Measurements from ENCODE around the gene ZNF804A. TPM values are rescaled to one million over a fixed set of nuclear protein-coding genes. Genes with fewer than 3 reads are reported as not detected.

Gene ZNF804A
- total RNA-seq, 2 experiments from 2014 or later = not detected

DNA sequence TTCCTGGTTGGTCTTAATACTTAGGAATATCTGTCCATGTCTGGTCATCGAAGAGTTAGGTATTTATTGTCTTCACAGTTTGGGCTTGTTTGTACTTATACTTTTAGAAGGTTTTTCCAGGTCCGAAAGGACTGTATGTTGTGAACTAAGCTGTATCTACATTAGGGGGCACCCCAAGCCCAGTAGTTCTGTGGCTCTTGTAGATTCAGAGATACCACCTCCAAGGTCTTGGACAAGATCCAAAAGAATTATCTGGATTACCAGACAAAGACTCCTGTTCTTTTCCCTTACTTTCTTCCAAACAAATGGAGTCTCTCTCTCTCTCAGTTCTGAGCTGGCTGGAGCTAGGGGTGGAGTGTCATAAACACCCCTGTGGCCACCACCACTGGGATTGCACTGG, 328.7 kb downstream of the ZNF804A start:
- DNase-seq (no peak), ATAC-seq (no peak)
- H3K4me3 Mint-ChIP-seq = no peak overlapping the region
- H3K4me1 Mint-ChIP-seq (ENCODE audit: low read depth) = no peaks in the 10 kb centered on the region
- CTCF ChIA-PET = no interaction called here
- no peaks in the 10 kb centered on the region for H3K27me3 Mint-ChIP-seq (ENCODE audit: low read depth)
- H3K27ac Mint-ChIP-seq = no peak overlapping the region
- POLR2A ChIA-PET = no interaction called here
- no peaks in the 10 kb centered on the region for H3K36me3 Mint-ChIP-seq (ENCODE audit: low read depth)
- peaks cover 24% of the 10 kb centered on the region for H3K9me3 Mint-ChIP-seq (ENCODE audit: insufficient read depth)

DNA sequence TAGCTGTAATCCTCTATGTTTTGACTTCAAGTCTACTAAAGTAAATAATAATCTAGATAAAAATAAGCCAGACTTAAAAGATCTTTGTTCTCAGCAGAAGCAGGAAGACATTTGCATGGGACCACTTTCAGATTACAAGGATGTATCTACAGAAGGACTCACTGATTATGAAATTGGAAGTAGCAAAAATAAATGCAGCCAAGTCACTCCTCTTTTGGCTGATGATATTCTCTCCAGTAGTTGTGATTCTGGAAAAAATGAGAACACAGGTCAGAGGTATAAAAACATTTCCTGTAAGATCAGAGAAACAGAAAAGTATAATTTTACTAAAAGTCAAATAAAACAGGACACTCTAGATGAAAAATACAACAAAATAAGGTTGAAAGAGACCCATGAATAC, 338.4 kb downstream of the ZNF804A start:
- peaks cover 11% of the 10 kb centered on the region for H3K9me3 Mint-ChIP-seq (ENCODE audit: insufficient read depth)
- H3K4me3 Mint-ChIP-seq = no peak overlapping the region
- ChIA-PET POLR2A (no interaction called here), CTCF (no interaction called here)
- no peaks in the 10 kb centered on the region for H3K4me1 Mint-ChIP-seq (ENCODE audit: low read depth)
- H3K27me3 Mint-ChIP-seq (ENCODE audit: low read depth) = no peaks in the 10 kb centered on the region
- H3K36me3 Mint-ChIP-seq (ENCODE audit: low read depth) = no peaks in the 10 kb centered on the region
- no peak for ATAC-seq
- no peak for DNase-seq
- H3K27ac Mint-ChIP-seq = no peak overlapping the region

DNA sequence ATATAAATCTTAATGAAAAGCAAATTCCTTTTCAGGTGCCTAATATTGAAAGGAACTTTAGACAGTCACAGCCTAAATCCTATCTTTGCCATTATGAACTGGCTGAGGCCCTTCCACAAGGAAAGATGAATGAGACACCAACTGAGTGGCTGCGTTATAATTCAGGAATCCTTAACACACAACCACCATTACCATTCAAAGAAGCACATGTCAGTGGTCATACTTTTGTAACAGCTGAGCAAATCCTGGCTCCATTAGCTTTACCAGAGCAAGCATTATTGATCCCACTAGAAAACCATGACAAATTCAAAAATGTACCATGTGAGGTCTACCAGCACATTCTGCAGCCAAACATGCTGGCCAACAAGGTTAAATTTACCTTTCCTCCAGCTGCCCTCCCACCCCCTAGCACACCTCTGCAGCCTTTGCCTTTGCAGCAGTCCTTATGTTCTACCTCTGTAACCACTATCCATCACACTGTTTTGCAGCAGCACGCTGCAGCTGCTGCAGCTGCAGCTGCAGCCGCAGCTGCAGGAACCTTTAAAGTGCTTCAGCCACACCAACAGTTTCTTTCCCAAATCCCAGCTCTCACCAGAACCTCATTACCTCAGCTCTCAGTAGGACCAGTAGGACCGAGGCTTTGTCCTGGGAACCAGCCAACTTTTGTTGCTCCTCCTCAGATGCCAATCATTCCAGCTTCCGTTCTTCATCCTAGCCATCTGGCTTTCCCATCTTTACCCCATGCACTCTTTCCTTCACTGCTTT, 340.1 kb downstream of the ZNF804A start:
- Mint-ChIP-seq H3K27me3 (ENCODE audit: low read depth) (no peaks in the 10 kb centered on the region), H3K4me3 (no peak overlapping the region), H3K27ac (no peak overlapping the region), H3K36me3 (ENCODE audit: low read depth) (no peaks in the 10 kb centered on the region), H3K4me1 (ENCODE audit: low read depth) (no peaks in the 10 kb centered on the region), H3K9me3 (ENCODE audit: insufficient read depth) (peaks cover 13% of the 10 kb centered on the region)
- CTCF ChIA-PET = no interaction called here
- DNase-seq (no peak), ATAC-seq (no peak)
- POLR2A ChIA-PET = no interaction called here

DNA sequence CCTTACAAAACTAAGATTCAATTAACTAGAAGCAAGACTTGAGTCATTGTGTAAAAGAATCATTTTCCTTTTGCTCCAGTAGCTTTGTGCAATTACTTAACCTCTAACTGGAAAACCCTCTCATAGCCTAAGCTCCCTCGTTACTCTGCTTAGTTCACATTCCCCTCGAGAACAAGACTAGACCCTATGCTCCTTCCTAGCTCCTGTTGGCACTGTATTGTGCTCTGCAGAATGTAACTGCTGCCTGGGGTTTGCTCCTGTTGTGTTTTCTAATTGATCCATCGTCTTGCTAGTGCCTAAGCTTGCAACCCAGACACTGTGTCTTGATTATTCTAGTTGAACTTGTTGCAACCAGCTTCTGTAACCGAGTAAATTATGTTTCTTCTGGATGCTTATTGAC, 347.0 kb downstream of the ZNF804A start:
- Mint-ChIP-seq H3K4me1 (ENCODE audit: low read depth) (no peaks in the 10 kb centered on the region), H3K36me3 (ENCODE audit: low read depth) (no peaks in the 10 kb centered on the region), H3K27ac (no peak overlapping the region), H3K4me3 (no peak overlapping the region), H3K9me3 (ENCODE audit: insufficient read depth) (peaks cover 9% of the 10 kb centered on the region), H3K27me3 (ENCODE audit: low read depth) (no peaks in the 10 kb centered on the region)
- no peak for DNase-seq
- CTCF ChIA-PET = no interaction called here
- POLR2A ChIA-PET = no interaction called here
- no peak for ATAC-seq

DNA sequence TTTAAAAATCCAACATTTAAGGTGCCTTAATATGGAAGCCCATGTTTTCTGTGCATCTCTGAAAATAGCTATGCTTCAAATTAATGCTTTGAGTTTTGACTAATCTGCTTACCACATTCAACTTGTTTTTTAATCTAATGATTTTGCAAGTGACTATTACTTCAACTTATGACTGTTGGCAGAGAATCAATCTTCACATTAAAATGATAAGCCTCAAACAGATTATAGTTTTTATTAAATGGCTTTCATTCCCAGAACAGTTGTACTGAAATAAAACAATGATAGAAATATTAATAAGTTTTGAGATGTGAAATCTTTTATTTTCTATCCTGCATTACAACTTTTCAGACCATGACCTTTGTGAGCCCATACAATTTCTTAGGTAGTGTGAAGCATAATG, 347.5 kb downstream of the ZNF804A start:
- ATAC-seq (no peak), DNase-seq (no peak)
- Mint-ChIP-seq H3K36me3 (ENCODE audit: low read depth) (no peaks in the 10 kb centered on the region), H3K4me3 (no peak overlapping the region), H3K27me3 (ENCODE audit: low read depth) (no peaks in the 10 kb centered on the region), H3K27ac (no peak overlapping the region), H3K4me1 (ENCODE audit: low read depth) (no peaks in the 10 kb centered on the region), H3K9me3 (ENCODE audit: insufficient read depth) (peaks cover 9% of the 10 kb centered on the region)
- ChIA-PET POLR2A (no interaction called here), CTCF (no interaction called here)

DNA sequence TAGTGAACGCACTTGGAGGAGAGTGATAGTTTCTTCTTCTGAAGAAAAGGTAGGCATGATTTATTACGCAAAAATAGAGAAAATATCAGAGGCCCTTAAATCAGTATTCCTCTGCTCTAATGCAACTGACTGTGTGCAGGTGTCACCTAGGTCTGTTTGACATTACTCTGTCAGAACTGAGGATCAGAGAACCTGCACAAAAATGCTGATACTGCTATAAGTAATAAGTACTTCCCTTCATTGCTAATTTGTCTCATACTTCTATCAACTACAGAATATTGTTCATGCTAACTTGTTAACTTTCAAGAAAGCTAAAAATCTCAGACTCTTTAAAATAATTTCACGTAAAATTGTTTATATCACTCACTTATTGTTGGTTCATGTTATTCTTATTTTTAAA, 358.5 kb downstream of the ZNF804A start:
- ATAC-seq (no peak), DNase-seq (no peak)
- ChIA-PET CTCF (no interaction called here), POLR2A (no interaction called here)
- H3K9me3 Mint-ChIP-seq (ENCODE audit: insufficient read depth) = peaks cover 19% of the 10 kb centered on the region
- H3K36me3 Mint-ChIP-seq (ENCODE audit: low read depth) = no peaks in the 10 kb centered on the region
- no peaks in the 10 kb centered on the region for H3K27me3 Mint-ChIP-seq (ENCODE audit: low read depth)
- H3K27ac Mint-ChIP-seq = no peak overlapping the region
- no peaks in the 10 kb centered on the region for H3K4me1 Mint-ChIP-seq (ENCODE audit: low read depth)
- H3K4me3 Mint-ChIP-seq = no peak overlapping the region

DNA sequence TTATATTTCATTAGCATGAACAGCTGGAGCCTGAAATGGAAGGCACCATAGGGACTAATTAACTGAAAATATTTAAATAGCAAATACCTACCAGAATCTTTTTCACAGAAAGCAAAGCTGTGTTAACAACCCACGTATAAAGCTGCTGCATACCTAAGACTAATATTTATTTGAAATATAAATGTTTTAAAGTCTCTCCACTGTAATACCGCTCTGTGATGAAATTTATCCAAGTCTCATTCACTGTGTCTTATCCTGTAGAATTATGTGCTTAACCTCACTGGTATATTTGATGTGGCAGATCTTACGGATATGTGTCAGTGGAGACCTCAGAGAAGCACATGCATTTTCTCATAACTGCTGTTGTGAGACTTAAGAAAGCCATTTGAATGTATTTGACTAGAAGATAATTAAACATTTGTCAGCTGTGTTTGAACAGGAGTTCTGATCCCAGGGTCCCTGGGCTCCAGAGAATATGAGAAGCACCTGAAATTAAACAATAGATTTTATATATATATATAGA, 373.3 kb downstream of the ZNF804A start:
- Mint-ChIP-seq H3K4me3 (no peak overlapping the region), H3K9me3 (ENCODE audit: insufficient read depth) (peaks cover 8% of the 10 kb centered on the region), H3K36me3 (ENCODE audit: low read depth) (no peaks in the 10 kb centered on the region), H3K27ac (no peak overlapping the region), H3K27me3 (ENCODE audit: low read depth) (no peaks in the 10 kb centered on the region), H3K4me1 (ENCODE audit: low read depth) (no peaks in the 10 kb centered on the region)
- ATAC-seq (no peak), DNase-seq (no peak)
- POLR2A ChIA-PET = no interaction called here
- CTCF ChIA-PET = no interaction called here
